GM19372 (cell line): ENCODE measurements around the gene SIX6.
A peak's percentile ranks its signal among the peaks of the same experiment; 100 is the strongest.

Experiments used
- ATAC-seq: cut with Tn5 transposase; IDR thresholded peaks from one replicate; pipeline ENCODE4 v1.9.1; 2021; ENCODE audit warnings: mild to moderate bottlenecking, low read depth, moderate library complexity; ENCODE audit not compliant: unreplicated experiment

SIX6 gene

DNA sequence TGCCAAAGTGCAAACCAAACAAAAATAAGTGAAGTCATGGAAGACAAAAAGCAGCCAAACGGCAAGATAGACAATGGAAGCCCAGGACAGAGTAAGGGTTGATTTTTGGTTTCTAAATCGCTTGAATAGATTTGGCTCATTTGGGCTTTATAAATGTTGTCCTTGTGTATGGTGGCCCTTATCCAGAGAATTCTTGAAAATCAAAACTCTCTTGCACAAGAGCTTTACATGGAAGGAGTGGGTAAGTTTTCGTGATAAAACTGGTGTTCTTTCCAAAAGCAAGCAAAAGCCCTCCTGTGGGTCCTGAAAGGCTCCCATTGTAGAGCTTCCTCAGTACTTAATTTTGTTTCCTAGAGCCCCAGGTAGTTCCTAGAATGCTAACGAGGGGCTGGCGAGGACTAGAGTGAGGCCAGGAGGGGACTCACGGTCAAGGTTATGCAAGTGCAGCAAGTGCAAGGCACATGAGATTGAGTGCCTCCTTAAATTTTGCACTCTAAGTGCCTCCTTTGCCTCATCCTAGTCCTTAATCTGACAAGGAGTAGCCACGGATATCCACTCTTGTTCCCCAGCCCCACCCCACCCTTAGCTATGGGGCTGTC, 4.1 kb downstream of the SIX6 start:
- ATAC-seq, result no peak

DNA sequence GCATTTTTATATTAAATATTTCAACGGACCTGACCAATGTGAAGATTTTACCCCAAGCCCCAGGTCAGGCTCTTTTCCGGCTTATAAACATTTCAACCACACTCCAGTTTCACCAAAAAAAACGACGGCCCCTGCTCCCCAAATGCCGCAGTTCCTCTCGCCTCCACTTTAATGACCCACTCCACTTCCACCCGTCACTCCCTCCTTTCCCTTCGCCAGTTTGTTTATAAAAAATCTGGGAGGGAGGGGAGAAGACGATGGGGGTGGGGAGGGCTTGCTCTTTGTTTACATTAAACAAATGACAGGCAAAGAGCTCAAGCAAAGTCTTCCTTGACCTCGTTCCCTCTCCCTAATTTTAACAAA, 5.4 kb downstream of the SIX6 start:
- ATAC-seq, result no peak

DNA sequence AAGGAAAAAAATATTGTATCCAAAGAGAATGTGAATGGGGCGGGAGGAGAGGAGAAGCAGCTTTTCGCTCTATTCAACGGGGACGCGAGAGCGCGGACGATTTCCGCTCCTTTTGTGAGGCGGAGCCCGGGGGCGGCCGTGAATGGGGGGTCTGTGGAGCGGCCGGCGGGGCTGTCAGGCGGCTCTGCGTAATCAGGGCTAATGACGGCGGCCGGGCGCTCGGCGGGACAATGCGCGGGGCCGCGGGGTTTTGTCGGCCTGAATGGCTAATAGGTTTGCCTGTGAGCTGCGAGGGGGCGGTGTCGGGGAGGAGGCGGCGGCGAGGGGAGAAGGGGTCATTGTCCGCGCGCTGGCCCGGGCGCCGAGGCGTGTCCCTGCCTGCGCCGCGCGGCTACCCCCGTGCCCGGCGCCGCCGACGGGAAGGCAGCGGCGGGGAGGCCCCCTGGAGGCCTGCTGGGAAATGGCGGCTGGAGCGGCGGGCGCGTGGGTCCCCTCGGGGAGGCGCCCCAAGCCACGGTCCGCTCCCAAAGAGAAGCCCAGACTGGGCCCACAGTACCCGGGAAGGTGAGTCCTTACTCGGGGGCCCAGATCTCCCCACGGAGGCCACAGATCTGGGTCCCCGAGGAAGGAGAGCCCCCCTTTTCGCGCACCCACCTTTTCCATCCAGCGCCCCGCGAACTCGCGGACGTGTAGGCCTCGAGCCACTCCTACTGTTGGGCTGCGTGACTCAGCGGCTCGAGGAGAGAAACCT, 6.0 kb downstream of the SIX6 start:
- no peak for ATAC-seq

DNA sequence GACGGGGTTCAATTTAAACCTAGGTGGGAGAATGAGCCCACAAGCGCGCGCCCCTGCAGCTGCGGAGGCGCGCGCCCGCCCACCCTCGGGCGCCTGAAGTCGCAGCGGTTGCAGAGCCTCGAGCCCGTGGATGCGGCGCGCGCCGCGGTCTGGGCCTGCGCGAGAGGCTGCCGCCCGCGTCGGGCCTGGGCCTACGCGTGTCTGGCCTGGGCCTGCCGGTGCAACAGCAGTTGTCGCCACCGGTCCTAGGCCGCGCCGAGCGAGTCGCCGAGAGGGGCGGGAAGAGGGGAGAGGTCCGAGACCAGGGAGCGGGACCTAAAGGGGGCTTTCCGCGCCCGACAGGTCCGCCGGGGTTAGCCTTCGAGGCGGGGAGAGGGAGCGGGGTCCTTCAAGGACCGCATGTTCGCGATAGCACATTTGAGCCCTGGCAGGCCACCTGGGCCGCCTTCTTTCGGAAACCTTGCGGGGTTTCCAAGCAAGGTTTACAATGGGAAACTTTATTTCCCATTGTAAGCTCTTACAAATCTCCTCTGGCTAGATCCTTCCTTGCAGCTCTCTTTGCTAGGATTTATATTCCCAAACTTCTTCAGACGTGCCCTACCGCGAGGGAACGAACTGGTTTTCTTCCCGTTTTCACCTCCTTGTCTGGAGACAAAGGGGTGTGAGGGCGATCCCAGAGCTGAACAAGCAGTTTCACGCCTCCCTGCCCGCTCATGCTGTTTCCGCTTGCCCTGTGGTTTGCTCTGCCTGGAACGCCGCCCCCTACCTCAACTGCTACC, 6.8 kb downstream of the SIX6 start:
- ATAC-seq, result no peak

DNA sequence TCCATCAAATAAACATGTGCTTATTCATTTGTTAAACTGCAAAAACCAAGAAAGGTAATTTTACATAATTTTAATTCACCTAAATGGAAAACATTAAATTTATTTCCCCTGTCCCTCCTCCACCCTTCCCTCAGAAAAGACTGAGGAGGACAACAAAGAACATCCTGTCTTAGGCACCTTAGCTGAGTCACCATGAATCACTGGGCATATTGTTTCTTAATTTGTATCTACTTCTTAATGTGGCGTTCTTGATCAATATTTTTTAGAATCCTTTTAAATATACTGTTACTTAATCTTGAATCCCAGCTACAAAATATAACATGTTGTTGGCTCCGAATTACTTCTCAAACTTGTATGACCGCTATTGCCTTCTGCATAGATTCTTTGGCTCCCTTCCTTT, 23.5 kb downstream of the SIX6 start:
- no peak for ATAC-seq

DNA sequence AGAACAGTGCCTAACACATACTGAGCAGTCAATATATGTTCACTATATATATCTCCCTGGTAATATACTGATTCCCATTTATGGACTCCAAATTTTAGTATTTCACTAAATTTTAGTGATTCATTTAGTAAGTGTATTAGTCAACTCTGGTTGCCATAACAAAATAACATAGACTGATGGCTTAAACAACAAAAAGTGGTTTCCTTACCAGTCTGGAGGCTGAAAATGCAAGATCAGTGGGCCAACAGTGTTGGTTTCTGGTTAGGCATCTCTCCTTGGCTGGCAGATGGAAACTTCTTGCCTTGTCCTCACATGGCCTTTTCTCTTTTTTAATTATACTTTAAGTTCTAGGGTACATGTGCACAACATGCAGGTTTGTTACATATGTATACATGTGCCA, 28.7 kb downstream of the SIX6 start:
- ATAC-seq, result no peak

DNA sequence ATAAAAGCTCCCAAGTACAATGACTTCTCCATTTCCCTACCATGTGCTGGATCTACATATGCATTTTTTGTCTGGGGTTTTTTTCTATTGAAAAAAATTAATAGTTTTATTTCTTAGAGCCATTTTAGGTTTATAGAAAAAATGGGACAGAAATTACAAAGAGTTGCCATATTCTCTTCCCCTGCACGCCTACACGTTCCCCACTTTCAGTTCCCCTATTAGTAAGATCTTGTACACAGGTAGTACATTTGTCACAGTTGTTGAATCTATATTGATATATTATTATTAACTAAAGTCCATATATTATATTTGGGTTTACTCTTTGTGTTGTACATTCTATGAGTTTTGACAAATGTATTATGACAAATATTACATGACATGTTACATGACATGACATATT, 35.7 kb downstream of the SIX6 start:
- ATAC-seq, result no peak

DNA sequence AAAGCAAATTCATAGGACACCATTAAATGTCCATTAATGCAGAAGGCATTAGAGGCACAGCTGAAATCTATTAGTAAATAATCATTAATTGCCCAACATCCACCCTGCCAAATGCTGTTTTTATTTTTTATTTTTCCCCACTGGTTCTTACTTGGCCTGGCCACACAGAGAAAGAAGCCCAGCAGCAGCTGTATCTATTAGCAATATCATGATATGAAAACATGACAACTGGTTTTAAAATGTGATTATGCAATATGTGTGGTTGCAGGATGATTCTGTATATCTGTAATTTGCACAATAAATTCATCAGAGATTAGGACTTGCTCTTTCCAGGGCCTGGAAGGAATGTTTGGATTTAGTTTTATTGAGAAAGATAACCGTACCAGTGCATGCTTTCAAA, 44.9 kb downstream of the SIX6 start:
- no peak for ATAC-seq

DNA sequence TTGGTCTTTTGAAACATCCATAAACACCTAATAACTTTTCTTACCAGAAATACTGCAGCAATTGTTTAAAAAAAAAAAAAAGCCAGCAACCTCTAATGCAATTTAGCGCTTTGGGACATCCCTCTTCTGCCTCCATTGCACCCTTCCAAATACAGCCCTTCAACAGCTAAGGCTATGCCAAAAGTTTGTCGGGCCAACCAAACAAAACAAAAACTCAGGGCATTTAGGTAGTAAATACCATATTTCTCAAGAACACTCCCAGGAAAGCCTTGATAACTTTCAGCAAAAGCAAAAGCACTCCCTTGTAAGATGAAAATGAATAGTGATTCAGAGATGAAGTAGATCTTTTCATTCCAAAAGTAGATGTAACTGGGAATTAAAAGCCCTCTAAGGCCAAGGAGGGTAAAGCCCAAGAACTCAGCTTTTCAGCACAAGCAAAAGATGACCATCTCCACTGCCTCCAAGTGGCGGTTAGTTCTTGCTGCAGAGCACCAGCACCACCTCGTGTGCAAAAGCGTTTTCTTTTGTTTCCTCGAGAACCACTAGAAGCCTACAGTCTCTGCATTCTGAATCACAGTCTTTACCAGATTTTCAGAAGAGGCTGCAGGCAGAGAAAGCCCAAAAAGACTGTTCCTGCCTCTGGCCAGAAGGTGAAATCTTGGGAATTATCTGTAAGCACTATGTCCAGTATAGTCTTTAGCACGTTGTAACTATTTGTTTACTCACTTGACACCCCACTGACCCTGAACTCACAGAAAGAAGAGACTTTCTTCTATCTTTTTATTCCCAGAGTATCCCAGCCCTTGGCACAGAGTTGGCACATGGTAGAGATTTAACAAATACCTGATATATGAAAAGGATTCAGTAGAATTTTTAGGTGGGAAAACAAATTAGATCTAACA, 53.1 kb downstream of the SIX6 start:
- ATAC-seq, result peak; percentile 80
